ENCODE data around the gene MEIS2.

Gene MEIS2

GRCh38 chr15:36958606-36959005 is 141.7 kb downstream of the MEIS2 start:
- no peak for DNase-seq

DNA sequence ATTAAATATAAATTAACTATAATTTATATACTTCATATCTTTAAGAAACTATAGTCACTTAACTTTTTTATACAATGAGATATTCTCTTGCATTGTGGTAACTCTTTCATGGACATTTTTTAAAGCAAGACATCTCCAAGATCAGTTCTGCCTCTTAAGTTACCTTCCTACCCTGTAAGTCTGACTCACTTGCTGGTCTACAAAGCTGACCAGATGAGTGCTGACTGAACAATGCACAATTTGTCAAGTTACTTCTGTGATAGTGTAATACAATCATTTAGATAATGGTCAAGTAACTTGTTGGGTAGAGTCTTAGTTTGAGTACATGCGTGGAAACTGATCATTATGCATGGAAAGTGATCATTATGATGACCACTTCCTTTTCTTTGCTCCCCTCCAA is 145.9 kb downstream of the MEIS2 start:
- no peak for DNase-seq

- DNase-seq: no peak
Measured at GRCh38 chr15:36953346-36953745, 147.0 kb downstream of the MEIS2 start.

- no peak for DNase-seq
Measured at GRCh38 chr15:36951731-36952247, 148.6 kb downstream of the MEIS2 start.

DNA sequence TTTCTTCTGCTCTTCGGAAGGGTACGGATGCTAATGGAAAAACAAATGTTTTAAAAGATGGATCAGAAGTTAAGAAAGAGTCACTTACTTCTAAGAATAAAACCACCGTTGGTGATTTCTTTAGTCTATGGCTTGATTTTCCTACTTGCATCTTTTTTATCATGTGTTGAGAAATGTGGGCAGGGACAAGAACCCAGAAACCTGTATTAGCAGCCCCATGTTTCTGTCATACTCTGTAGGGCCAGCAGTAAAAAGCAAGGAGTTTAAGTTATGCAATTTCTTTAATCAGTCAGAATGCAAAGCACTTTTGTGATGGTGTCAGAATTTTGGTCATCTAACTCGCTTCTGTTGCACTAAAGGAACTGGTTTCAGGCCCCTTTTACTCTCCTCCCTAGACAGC is 150.0 kb downstream of the MEIS2 start:
- DNase-seq: no peak

- DNase-seq: no peak
Measured at GRCh38 chr15:36948982-36949381, 151.4 kb downstream of the MEIS2 start.

DNA sequence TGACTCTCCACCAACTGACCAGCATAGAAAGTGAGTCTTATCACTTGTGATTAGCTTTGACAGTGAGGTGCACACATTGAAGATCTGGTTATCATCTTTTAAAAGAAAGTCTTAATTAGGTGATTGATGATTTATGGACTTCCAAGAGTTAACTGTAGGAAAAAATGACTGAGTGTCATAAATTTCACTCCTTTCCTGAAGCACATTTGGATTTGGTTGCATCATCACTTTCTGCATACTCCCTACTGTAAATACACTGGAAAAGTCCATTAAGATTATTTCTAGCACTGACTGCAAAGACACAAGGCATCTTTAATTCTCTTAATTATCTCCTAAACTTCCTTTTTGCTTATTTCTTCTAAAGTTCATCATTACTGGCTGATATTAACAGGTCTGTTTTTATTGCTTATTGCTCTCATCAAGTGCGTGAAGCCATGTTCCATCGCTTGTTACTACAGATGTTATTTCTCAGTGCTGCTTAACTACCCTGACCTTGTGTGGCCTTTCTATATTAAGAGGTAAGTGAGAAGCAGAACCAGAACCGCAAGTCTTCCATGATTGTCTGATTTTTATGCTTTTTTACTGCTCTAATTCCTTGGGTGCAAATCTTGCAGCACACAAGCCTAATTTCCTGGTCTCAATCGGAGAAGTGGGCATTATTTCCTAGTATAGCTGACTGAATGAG is 153.2 kb downstream of the MEIS2 start:
- DNase-seq: no peak

DNA sequence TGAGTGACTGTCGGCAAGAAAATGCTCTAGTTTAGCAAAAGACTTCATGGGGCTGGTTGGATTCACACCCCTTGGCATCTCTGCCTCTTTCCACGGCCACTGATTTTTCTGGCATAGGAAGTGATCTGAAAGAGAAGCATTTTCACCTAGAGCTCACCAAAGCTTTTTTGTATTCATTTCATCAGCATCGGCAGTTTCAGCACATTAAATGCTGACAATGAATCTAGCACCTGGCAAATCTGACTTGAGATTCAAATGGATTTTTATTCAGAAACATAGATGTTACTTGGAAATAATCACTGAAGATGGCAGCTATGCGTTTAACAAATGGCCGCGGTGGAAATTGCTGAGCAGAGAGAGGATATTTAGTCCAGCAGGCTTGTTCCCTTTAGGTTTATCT is 155.9 kb downstream of the MEIS2 start:
- no peak for DNase-seq

- DNase-seq: no peak
Measured at GRCh38 chr15:36943508-36944361, 156.6 kb downstream of the MEIS2 start.

DNA sequence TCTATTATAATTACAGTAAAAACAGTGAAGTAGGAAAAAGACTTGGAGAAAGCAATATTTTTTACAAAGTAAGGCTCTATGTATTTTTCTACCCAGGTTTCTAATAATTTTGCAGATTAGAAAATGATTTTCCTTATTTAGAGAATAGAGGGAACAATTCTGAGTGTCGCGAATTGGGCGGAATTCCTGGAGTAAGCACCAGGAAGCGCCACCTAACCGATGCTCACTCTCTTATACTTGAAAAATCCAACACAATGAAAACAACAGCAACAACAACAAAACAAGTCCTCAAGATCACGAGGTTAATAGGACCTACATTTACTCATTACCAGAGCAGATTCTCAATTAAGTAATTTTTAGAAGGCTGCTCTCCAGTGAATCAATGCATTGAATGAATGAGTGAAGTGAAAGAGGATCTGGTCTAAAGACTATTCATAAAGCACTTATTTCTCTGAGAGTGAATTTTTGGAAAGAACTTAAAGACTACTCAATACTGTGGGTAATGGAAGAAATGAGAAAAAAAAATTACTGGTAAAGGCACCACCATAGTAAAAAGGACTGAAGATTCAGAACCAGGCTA is 158.0 kb downstream of the MEIS2 start:
- no peak for DNase-seq

GRCh38 chr15:36941798-36942197 is 158.6 kb downstream of the MEIS2 start:
- no peak for DNase-seq

DNA sequence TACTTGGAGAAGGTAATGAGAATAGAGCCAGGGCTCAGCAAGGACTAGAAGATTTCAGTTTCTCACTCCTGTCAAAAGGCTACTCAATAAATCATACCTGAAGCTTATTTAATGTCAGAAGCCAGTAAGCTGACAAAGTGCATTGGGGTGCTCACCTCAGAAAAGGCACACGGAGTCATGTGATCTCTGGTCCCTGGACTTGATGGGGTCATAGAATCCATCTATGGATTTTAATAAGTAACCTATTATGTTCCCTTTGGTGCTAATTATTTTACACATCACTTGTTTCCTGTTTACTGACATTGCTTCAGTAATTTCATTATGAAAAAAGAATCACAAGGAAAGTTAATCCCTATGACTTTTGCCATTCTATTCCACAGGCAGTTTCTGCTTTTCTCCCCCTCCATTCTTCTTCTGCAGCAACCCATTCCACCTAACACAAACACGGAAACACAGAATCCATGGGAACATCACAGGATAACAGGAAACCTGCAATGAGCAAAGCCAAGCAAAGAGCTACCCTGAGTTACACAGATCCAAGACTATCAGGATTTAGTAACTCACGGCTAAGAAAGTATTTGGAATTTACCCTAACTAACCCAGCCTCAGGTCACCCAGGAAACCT is 159.6 kb downstream of the MEIS2 start:
- DNase-seq: no peak

GRCh38 chr15:36940219-36940618 is 160.1 kb downstream of the MEIS2 start:
- DNase-seq: no peak

GRCh38 chr15:36938764-36939163 is 161.6 kb downstream of the MEIS2 start:
- no peak for DNase-seq

DNA sequence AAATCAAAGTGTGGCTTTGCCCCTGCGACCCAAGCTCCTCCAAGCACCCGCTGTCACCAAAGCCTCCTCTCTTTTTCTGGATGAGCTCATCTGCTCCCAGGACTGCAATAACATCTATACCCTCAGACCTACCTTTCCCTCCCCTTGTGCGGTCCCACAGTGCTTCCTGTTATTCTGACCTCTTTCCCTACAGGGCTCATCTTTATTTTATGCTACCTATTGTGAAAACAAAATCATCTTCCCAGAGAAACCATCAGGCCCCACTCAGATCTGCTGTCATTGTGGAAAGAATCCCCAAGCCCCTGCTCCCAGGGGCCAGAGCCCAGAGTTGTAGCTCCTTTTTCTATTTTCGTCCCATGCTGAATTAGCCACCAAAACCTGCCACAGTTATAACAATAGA is 162.2 kb downstream of the MEIS2 start:
- no peak for DNase-seq

DNA sequence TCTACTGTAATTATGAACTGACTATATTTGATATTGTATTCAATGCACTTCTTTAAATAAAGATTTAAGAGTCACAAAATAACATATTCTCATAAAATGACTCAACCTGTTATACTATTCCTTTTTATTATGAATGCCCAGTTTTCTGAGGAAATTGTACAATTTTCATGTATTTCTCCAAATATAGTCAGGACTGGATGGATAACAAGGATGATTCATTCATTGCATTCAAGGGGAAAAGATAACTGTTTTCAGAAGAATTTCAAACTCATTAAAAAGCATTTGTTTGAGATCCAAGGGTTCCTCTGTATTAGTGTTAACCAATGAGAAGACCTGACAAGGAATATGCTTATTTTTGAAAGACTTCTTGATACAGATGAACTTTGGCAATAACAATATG is 163.7 kb downstream of the MEIS2 start:
- DNase-seq: no peak

- DNase-seq: no peak
Measured at GRCh38 chr15:36933255-36933990, 166.9 kb downstream of the MEIS2 start.

DNA sequence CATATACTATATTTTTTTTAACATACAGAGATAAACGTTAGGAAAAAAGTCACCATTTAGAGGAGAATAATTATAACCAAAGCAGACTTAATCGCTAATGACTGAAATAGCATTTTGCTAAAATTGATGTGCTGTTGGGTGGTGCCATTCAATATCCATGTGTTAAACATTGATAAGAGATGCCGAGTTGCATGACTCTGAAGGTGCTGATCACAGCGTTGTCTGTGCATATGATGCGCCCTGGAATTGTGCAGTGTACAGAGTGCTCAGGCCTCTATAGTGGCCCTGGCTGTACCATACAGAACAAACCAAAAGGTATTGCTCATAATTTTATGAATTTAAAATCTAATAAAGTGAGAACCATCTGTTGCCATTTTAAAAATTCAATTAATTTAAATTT is 168.3 kb downstream of the MEIS2 start:
- DNase-seq: no peak

- no peak for DNase-seq
Measured at GRCh38 chr15:36931434-36931833, 168.9 kb downstream of the MEIS2 start.

- DNase-seq: no peak
Measured at GRCh38 chr15:36926427-36926825, 173.9 kb downstream of the MEIS2 start.

GRCh38 chr15:36925653-36926426 is 174.5 kb downstream of the MEIS2 start:
- peak; percentile 15 for DNase-seq

GRCh38 chr15:36925049-36925448 is 175.3 kb downstream of the MEIS2 start:
- no peak for DNase-seq

Data from NCI-H526 treated with DMSO at 0.1 percent for 48 hours (cell line).